Thoracic aorta (tissue), 2 donors: Measurements from ENCODE around the gene SYTL2. TPM values are rescaled to one million over a fixed set of nuclear protein-coding genes. Genes with fewer than 3 reads are reported as not detected.

Experiments used
- ATAC-seq: fragments of 150-250 bp; one replicate; pipeline ENCODE4 v1.8.0; 2017; ENCODE audit warnings: low read depth; ENCODE audit not compliant: insufficient number of reproducible peaks, low FRiP score
- DNase-seq: peaks from one replicate; pipeline ENCODE4 v3.0.0-alpha.2; 2020; ENCODE audit warnings: low spot score
- H3K27ac ChIP-seq, 2 donors: fragments of 200-600 bp; sonication (generic); 1 replicate in 1 of 2; 2 replicates in 1 of 2; pipeline ENCODE4 v1.5.1; 2016; ENCODE audit warnings: mild to moderate bottlenecking in 2 of 2, moderate library complexity in 2 of 2
- H3K27me3 ChIP-seq: fragments of 200-600 bp; sonication (generic); replicated peaks from 2 replicates; pipeline ENCODE4 v1.6.0; 2016; ENCODE audit warnings: mild to moderate bottlenecking; ENCODE audit not compliant: insufficient read depth
- H3K36me3 ChIP-seq: fragments of 200-600 bp; sonication (generic); one replicate; pipeline ENCODE4 v1.5.1; 2016
- H3K4me1 ChIP-seq, 2 donors: fragments of 200-600 bp; sonication (generic); 1 replicate in 1 of 2; 2 replicates in 1 of 2; pipeline versions ENCODE4 v1.5.1 to v1.6.0; 2016; ENCODE audit warnings: low read depth in 2 of 2, mild to moderate bottlenecking in 1 of 2; ENCODE audit not compliant: control insufficient read depth in 1 of 2
- H3K4me3 ChIP-seq: fragments of 200-600 bp; sonication (generic); 2 replicates; pipeline ENCODE4 v1.5.1; 2016; ENCODE audit warnings: mild to moderate bottlenecking
- H3K9me3 ChIP-seq: fragments of 200-600 bp; sonication (generic); 2 replicates; pipeline ENCODE4 v1.5.1; 2016
- CTCF ChIP-seq: fragments of 200-600 bp; sonication (generic); IDR thresholded peaks from one replicate; pipeline ENCODE4 v1.5.1; 2019; ENCODE audit warnings: antibody characterized with exemption
- total RNA-seq, 2 donors: library from RNA; depleted of rRNA; stranded (reverse); fragments of >200 nt; gene quantifications; one replicate each; pipeline versions ENCODE4 v1.1.0 to v1.2.3, GENCODE V29; 2016

Gene SYTL2
- total RNA-seq, 2 donors from 2014 or later, result 27.8 to 36.0 TPM

- TF ChIP-seq CTCF, result no peak
- H3K27me3 ChIP-seq, result no peaks in the 10 kb centered on the region
- H3K4me3 ChIP-seq, result no peak overlapping the region
- no peak for ATAC-seq
- H3K36me3 ChIP-seq, result no peaks in the 10 kb centered on the region
- no peaks in the 10 kb centered on the region for H3K4me1 ChIP-seq
- no peaks in the 10 kb centered on the region for H3K9me3 ChIP-seq
- H3K27ac ChIP-seq, result no peak overlapping the region
- DNase-seq, result no peak
Measured at GRCh38 chr11:85710917-85711316, 100.0 kb downstream of the SYTL2 start.

GRCh38 chr11:85709941-85710702 lies 100.8 kb downstream of the SYTL2 start:
- H3K4me1 ChIP-seq, result no peaks in the 10 kb centered on the region
- H3K27me3 ChIP-seq, result no peaks in the 10 kb centered on the region
- H3K27ac ChIP-seq, result no peak overlapping the region
- H3K9me3 ChIP-seq, result no peaks in the 10 kb centered on the region
- ATAC-seq (no peak), DNase-seq (no peak)
- TF ChIP-seq CTCF, result no peak
- no peaks in the 10 kb centered on the region for H3K36me3 ChIP-seq
- H3K4me3 ChIP-seq, result no peak overlapping the region

- Histone ChIP-seq H3K9me3 (no peaks in the 10 kb centered on the region), H3K27me3 (no peaks in the 10 kb centered on the region), H3K4me1 (no peaks in the 10 kb centered on the region), H3K4me3 (no peak overlapping the region), H3K27ac (no peak overlapping the region), H3K36me3 (no peaks in the 10 kb centered on the region)
- DNase-seq (no peak), ATAC-seq (no peak)
- no peak for TF ChIP-seq CTCF
Measured at GRCh38 chr11:85705800-85706199, 105.1 kb downstream of the SYTL2 start.

- Histone ChIP-seq H3K36me3 (no peaks in the 10 kb centered on the region), H3K27ac (no peak overlapping the region), H3K9me3 (no peaks in the 10 kb centered on the region), H3K4me3 (no peak overlapping the region), H3K4me1 (no peaks in the 10 kb centered on the region), H3K27me3 (no peaks in the 10 kb centered on the region)
- ATAC-seq, result no peak
- no peak for TF ChIP-seq CTCF
- no peak for DNase-seq
Measured at GRCh38 chr11:85704967-85705366, 106.0 kb downstream of the SYTL2 start.

GRCh38 chr11:85699957-85700741 lies 110.8 kb downstream of the SYTL2 start:
- TF ChIP-seq CTCF, result no peak
- no peak for ATAC-seq
- Histone ChIP-seq H3K4me3 (no peak overlapping the region), H3K9me3 (no peaks in the 10 kb centered on the region), H3K4me1 (no peaks in the 10 kb centered on the region), H3K27ac (no peak overlapping the region), H3K27me3 (no peaks in the 10 kb centered on the region), H3K36me3 (no peaks in the 10 kb centered on the region)
- no peak for DNase-seq
